H9 (cell line): ENCODE data around the gene PDE1C. TPM values are rescaled to one million over a fixed set of nuclear protein-coding genes. Genes with fewer than 3 reads are reported as not detected.

Source experiments
- DNase-seq: peaks from one replicate; pipeline ENCODE4 v3.0.0-alpha.2; 2017
- H2AFZ ChIP-seq: one replicate; pipeline ENCODE4 v1.6.1; 2013; ENCODE audit warnings: mild to moderate bottlenecking, low read length, control low read depth, moderate library complexity
- H2AK5ac ChIP-seq: 2 replicates; pipeline ENCODE4 v1.6.1; 2013; ENCODE audit warnings: low read length, control low read depth, mixed read lengths; ENCODE audit not compliant: insufficient read length
- H2BK120ac ChIP-seq: one replicate; pipeline ENCODE4 v1.6.1; 2013; ENCODE audit warnings: low read depth, mild to moderate bottlenecking, low read length, control low read depth, inconsistent platforms; ENCODE audit not compliant: poor library complexity, severe bottlenecking
- H2BK12ac ChIP-seq: 2 replicates; pipeline ENCODE4 v1.6.1; 2013; ENCODE audit warnings: low read length, control low read depth, mixed read lengths, low read depth; ENCODE audit not compliant: insufficient read length
- H2BK15ac ChIP-seq: 2 replicates; pipeline ENCODE4 v1.6.1; 2013; ENCODE audit warnings: low read depth, low read length, control low read depth
- H2BK20ac ChIP-seq: one replicate; pipeline ENCODE4 v1.6.1; 2013; ENCODE audit warnings: low read depth, mild to moderate bottlenecking, low read length, control low read depth, inconsistent platforms; ENCODE audit not compliant: poor library complexity, severe bottlenecking
- H2BK5ac ChIP-seq: 2 replicates; pipeline ENCODE4 v1.6.1; 2013; ENCODE audit warnings: low read length, control low read depth, mixed read lengths; ENCODE audit not compliant: insufficient read length
- H3K14ac ChIP-seq: 2 replicates; pipeline ENCODE4 v1.6.1; 2013; ENCODE audit warnings: low read length, control low read depth; ENCODE audit not compliant: insufficient read depth
- H3K18ac ChIP-seq: 2 replicates; pipeline ENCODE4 v1.6.1; 2013; ENCODE audit warnings: low read depth, mild to moderate bottlenecking, mixed read lengths, low read length, control low read depth; ENCODE audit not compliant: insufficient read length
- H3K23ac ChIP-seq: 2 replicates; pipeline ENCODE4 v1.6.1; 2013; ENCODE audit warnings: low read length, control low read depth, mixed read lengths, low read depth; ENCODE audit not compliant: insufficient read length
- H3K23me2 ChIP-seq: 2 replicates; pipeline ENCODE4 v1.6.1; 2013; ENCODE audit warnings: low read depth, mild to moderate bottlenecking, mixed read lengths, low read length, control low read depth; ENCODE audit not compliant: insufficient read length, poor library complexity, severe bottlenecking
- H3K27ac ChIP-seq: 2 replicates; pipeline ENCODE4 v1.5.1; 2013; ENCODE audit warnings: low read length, control low read depth, mixed read lengths, low read depth; ENCODE audit not compliant: insufficient read length
- H3K27me3 ChIP-seq: 2 replicates; pipeline ENCODE4 v1.6.1; 2013; ENCODE audit warnings: low read length, control low read depth, inconsistent platforms; ENCODE audit not compliant: insufficient read depth
- H3K4ac ChIP-seq: 2 replicates; pipeline ENCODE4 v1.6.1; 2013; ENCODE audit warnings: low read depth, mild to moderate bottlenecking, control low read depth, inconsistent platforms, low read length, moderate library complexity
- H3K4me1 ChIP-seq: 2 replicates; pipeline ENCODE4 v1.6.1; 2013; ENCODE audit warnings: low read length, control low read depth, inconsistent platforms; ENCODE audit not compliant: insufficient read depth
- H3K4me2 ChIP-seq: 2 replicates; pipeline ENCODE4 v1.6.1; 2013; ENCODE audit warnings: low read length, control low read depth, mixed read lengths; ENCODE audit not compliant: insufficient read length, insufficient read depth
- H3K56ac ChIP-seq: 2 replicates; pipeline ENCODE4 v1.6.1; 2013; ENCODE audit warnings: low read depth, mild to moderate bottlenecking, mixed read lengths, low read length, control low read depth; ENCODE audit not compliant: insufficient read length
- H3K79me1 ChIP-seq: 2 replicates; pipeline ENCODE4 v1.6.1; 2013; ENCODE audit warnings: low read depth, mild to moderate bottlenecking, moderate library complexity, low read length, control low read depth, inconsistent platforms; ENCODE audit not compliant: insufficient read depth, poor library complexity, severe bottlenecking
- H3K79me2 ChIP-seq: 2 replicates; pipeline ENCODE4 v1.6.1; 2013; ENCODE audit warnings: low read length, control low read depth, inconsistent platforms; ENCODE audit not compliant: insufficient read depth
- H3K9ac ChIP-seq: 2 replicates; pipeline ENCODE4 v1.6.1; 2013; ENCODE audit warnings: low read length, control low read depth, mixed read lengths; ENCODE audit not compliant: insufficient read length; ENCODE audit errors: extremely low read depth
- H3K9me3 ChIP-seq: one replicate; pipeline ENCODE4 v1.6.1; 2013; ENCODE audit warnings: low read depth, low read length, inconsistent platforms; ENCODE audit not compliant: control insufficient read depth
- H3T11ph ChIP-seq: one replicate; pipeline ENCODE4 v1.6.1; 2013; ENCODE audit warnings: mild to moderate bottlenecking, low read length, control low read depth, inconsistent platforms
- H4K20me1 ChIP-seq: one replicate; pipeline ENCODE4 v1.6.1; 2013; ENCODE audit not compliant: control insufficient read depth, insufficient read length, insufficient read depth
- H4K5ac ChIP-seq: 2 replicates; pipeline ENCODE4 v1.6.1; 2013; ENCODE audit warnings: low read depth, mild to moderate bottlenecking, mixed read lengths, low read length, control low read depth; ENCODE audit not compliant: insufficient read length
- H4K8ac ChIP-seq: replicated peaks from 2 replicates; pipeline ENCODE4 v1.6.1; 2013; ENCODE audit warnings: low read length, control low read depth, mixed read lengths, low read depth; ENCODE audit not compliant: insufficient read length
- H4K91ac ChIP-seq: 2 replicates; pipeline ENCODE4 v1.6.1; 2013; ENCODE audit warnings: low read depth, mild to moderate bottlenecking, moderate library complexity, mixed read lengths, low read length, control low read depth; ENCODE audit not compliant: insufficient read length
- H3K27ac Mint-ChIP-seq, 3 experiments: 2 replicates in 2 of 3; 3 replicates in 1 of 3; pipeline ENCODE4 v1.8.0; 2020 to 2021; ENCODE audit warnings: mixed read lengths in 3 of 3, mild to moderate bottlenecking in 1 of 3, moderate library complexity in 1 of 3
- H3K27me3 Mint-ChIP-seq: 2 replicates; pipeline ENCODE4 v1.8.0; 2021; ENCODE audit warnings: low read depth, mild to moderate bottlenecking, moderate library complexity, mixed read lengths
- H3K36me3 Mint-ChIP-seq, 3 experiments: 2 replicates in 2 of 3; 3 replicates in 1 of 3; pipeline ENCODE4 v1.8.0; 2020 to 2021; ENCODE audit warnings: low read depth in 3 of 3, mixed read lengths in 3 of 3; ENCODE audit not compliant: insufficient read depth in 1 of 3
- H3K4me1 Mint-ChIP-seq, 2 experiments: 2 replicates each; pipeline ENCODE4 v1.8.0; 2020; ENCODE audit warnings: mixed read lengths in 2 of 2
- H3K4me3 Mint-ChIP-seq, 2 experiments: 2 replicates in 1 of 2; 3 replicates in 1 of 2; pipeline ENCODE4 v1.8.0; 2020 to 2021; ENCODE audit warnings: mild to moderate bottlenecking in 2 of 2, mixed read lengths in 2 of 2, moderate library complexity in 1 of 2
- H3K9me3 Mint-ChIP-seq, 2 experiments: 2 replicates in 1 of 2; 3 replicates in 1 of 2; pipeline ENCODE4 v1.8.0; 2020; ENCODE audit warnings: mild to moderate bottlenecking in 2 of 2, mixed read lengths in 2 of 2, moderate library complexity in 1 of 2
- WGBS: extraction: QIAGEN DNeasy Blood & Tissue Kit; methylation state at CpG from one replicate; pipeline ENCODE4 v1.1.7; 2013; ENCODE audit warnings: missing lambda C conversion rate, low lambda C conversion rate, mixed read lengths; ENCODE audit not compliant: insufficient read length; ENCODE audit errors: extremely low coverage; 5-methylcytosine and 5-hydroxymethylcytosine counted together
- total RNA-seq: library from RNA; stranded (reverse); gene quantifications from 2 replicates; pipeline ENCODE4 v1.2.1, GENCODE V29; 2021
- TF ChIP-seq, protein P1 (sequence below): fragments of 200-600 bp; sonication (generic); conservative IDR thresholded peaks from 3 replicates; pipeline ENCODE4 v1.8.0; 2021; ENCODE audit warnings: antibody characterized with exemption, mild to moderate bottlenecking

The PDE1C gene
- total RNA-seq, 1 experiment from 2014 or later = 0.17 TPM

DNA sequence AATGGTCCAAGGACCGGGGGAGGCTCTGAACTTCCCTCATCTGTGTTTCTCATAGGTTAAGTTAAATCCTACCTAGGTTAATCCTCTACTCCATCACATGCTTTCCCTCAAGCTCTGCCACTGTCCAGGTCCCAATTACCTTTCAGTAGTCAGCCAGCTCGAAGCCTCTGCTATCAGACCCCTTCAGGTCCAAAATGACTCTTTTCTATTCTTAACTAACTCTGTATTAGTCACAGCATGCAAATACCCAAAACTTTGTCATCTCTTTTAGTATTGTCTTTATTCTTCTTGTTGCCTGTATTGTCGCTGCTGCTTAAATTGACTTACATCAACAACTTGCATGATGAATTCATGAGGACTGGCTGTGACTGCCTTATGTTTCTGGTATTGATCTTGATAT, 367.9 kb downstream of the PDE1C start:
- H2BK5ac ChIP-seq = no peak overlapping the region
- H3K4me1 ChIP-seq = no peaks in the 10 kb centered on the region
- no peak overlapping the region for H3K4ac ChIP-seq
- no peaks in the 10 kb centered on the region for H3K79me2 ChIP-seq
- TF ChIP-seq, protein P1, sequence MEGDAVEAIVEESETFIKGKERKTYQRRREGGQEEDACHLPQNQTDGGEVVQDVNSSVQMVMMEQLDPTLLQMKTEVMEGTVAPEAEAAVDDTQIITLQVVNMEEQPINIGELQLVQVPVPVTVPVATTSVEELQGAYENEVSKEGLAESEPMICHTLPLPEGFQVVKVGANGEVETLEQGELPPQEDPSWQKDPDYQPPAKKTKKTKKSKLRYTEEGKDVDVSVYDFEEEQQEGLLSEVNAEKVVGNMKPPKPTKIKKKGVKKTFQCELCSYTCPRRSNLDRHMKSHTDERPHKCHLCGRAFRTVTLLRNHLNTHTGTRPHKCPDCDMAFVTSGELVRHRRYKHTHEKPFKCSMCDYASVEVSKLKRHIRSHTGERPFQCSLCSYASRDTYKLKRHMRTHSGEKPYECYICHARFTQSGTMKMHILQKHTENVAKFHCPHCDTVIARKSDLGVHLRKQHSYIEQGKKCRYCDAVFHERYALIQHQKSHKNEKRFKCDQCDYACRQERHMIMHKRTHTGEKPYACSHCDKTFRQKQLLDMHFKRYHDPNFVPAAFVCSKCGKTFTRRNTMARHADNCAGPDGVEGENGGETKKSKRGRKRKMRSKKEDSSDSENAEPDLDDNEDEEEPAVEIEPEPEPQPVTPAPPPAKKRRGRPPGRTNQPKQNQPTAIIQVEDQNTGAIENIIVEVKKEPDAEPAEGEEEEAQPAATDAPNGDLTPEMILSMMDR = no peak
- no peak overlapping the region for H2BK20ac ChIP-seq
- no peak overlapping the region for H3K9ac ChIP-seq
- no peaks in the 10 kb centered on the region for H4K20me1 ChIP-seq
- Mint-ChIP-seq H3K36me3 (no peaks in the 10 kb centered on the region), H3K27ac (no peak overlapping the region), H3K4me3 (no peak overlapping the region), H3K27me3 (peaks cover 27% of the 10 kb centered on the region), H3K4me1 (no peaks in the 10 kb centered on the region), H3K9me3 (no peaks in the 10 kb centered on the region)
- no CpG with 5 or more reads among the region's 3 CpGs for WGBS
- H3K14ac ChIP-seq = no peak overlapping the region
- no peak overlapping the region for H2BK120ac ChIP-seq
- no peaks in the 10 kb centered on the region for H3K9me3 ChIP-seq
- H4K91ac ChIP-seq = no peak overlapping the region
- no peak for DNase-seq
- H3K56ac ChIP-seq = no peak overlapping the region
- H2BK12ac ChIP-seq = no peak overlapping the region
- no peaks in the 10 kb centered on the region for H3K27me3 ChIP-seq
- no peaks in the 10 kb centered on the region for H3K23me2 ChIP-seq
- no peak overlapping the region for H4K5ac ChIP-seq
- H3K27ac ChIP-seq = no peak overlapping the region
- H3K4me2 ChIP-seq = no peak overlapping the region
- no peak overlapping the region for H3T11ph ChIP-seq
- no peak overlapping the region for H3K23ac ChIP-seq
- H2AFZ ChIP-seq = no peak overlapping the region
- H2AK5ac ChIP-seq = no peak overlapping the region
- H3K18ac ChIP-seq = no peak overlapping the region
- no peaks in the 10 kb centered on the region for H3K79me1 ChIP-seq
- no peak overlapping the region for H4K8ac ChIP-seq
- H2BK15ac ChIP-seq = no peak overlapping the region
